Inflammatory macrophage (primary cell): ENCODE data around the gene SLC4A5.

Experiments used
- DNase-seq, 2 donors: peaks; one replicate each; pipeline ENCODE4 v3.0.0-alpha.2; 2020 to 2022

Gene SLC4A5

GRCh38 chr2:74312913-74313312, 30.3 kb downstream of the SLC4A5 start:
- DNase-seq = no peak

GRCh38 chr2:74307720-74308119, 35.5 kb downstream of the SLC4A5 start:
- no peak for DNase-seq

- no peak for DNase-seq
These were observed 38.7 kb downstream of the SLC4A5 start for GRCh38 chr2:74304332-74305148.

GRCh38 chr2:74302865-74303264, 40.4 kb downstream of the SLC4A5 start:
- no peak for DNase-seq

GRCh38 chr2:74301262-74301661, 42.0 kb downstream of the SLC4A5 start:
- DNase-seq = no peak

GRCh38 chr2:74300506-74300905, 42.7 kb downstream of the SLC4A5 start:
- DNase-seq = no peak

- no peak for DNase-seq
These were observed 45.3 kb downstream of the SLC4A5 start for GRCh38 chr2:74297950-74298349.

- no peak for DNase-seq
These were observed 45.8 kb downstream of the SLC4A5 start for GRCh38 chr2:74297391-74297790.

GRCh38 chr2:74293191-74293991, 49.8 kb downstream of the SLC4A5 start:
- no peak for DNase-seq

GRCh38 chr2:74292751-74293150, 50.5 kb downstream of the SLC4A5 start:
- no peak for DNase-seq

GRCh38 chr2:74291886-74292621, 51.2 kb downstream of the SLC4A5 start:
- no peak for DNase-seq

GRCh38 chr2:74291218-74291544, 52.0 kb downstream of the SLC4A5 start:
- no peak for DNase-seq

GRCh38 chr2:74290466-74291217, 52.6 kb downstream of the SLC4A5 start:
- DNase-seq = no peak

GRCh38 chr2:74290066-74290465, 53.1 kb downstream of the SLC4A5 start:
- no peak for DNase-seq

GRCh38 chr2:74286725-74287124, 56.5 kb downstream of the SLC4A5 start:
- no peak for DNase-seq

- DNase-seq = no peak
These were observed 61.9 kb downstream of the SLC4A5 start for GRCh38 chr2:74281141-74281975.

- no peak for DNase-seq
These were observed 64.5 kb downstream of the SLC4A5 start for GRCh38 chr2:74278694-74279093.

GRCh38 chr2:74278176-74278575, 65.0 kb downstream of the SLC4A5 start:
- no peak for DNase-seq

- DNase-seq = no peak
These were observed 68.0 kb downstream of the SLC4A5 start for GRCh38 chr2:74275228-74275627.

GRCh38 chr2:74269667-74270066, 73.5 kb downstream of the SLC4A5 start:
- no peak for DNase-seq

GRCh38 chr2:74267068-74267467, 76.1 kb downstream of the SLC4A5 start:
- no peak for DNase-seq

GRCh38 chr2:74264281-74264680, 78.9 kb downstream of the SLC4A5 start:
- no peak for DNase-seq
